Measurements from ENCODE around the gene NHS.

GRCh38 chrX:17370191-17370590 lies 4.8 kb upstream of the NHS start:
- TF ChIP-seq, protein P1, sequence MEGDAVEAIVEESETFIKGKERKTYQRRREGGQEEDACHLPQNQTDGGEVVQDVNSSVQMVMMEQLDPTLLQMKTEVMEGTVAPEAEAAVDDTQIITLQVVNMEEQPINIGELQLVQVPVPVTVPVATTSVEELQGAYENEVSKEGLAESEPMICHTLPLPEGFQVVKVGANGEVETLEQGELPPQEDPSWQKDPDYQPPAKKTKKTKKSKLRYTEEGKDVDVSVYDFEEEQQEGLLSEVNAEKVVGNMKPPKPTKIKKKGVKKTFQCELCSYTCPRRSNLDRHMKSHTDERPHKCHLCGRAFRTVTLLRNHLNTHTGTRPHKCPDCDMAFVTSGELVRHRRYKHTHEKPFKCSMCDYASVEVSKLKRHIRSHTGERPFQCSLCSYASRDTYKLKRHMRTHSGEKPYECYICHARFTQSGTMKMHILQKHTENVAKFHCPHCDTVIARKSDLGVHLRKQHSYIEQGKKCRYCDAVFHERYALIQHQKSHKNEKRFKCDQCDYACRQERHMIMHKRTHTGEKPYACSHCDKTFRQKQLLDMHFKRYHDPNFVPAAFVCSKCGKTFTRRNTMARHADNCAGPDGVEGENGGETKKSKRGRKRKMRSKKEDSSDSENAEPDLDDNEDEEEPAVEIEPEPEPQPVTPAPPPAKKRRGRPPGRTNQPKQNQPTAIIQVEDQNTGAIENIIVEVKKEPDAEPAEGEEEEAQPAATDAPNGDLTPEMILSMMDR (IDR thresholded peaks at IDR 0.05; ENCODE audit: low read length), result no peak
- TF ChIP-seq EZH2 (optimal IDR thresholded peaks at IDR 0.05; ENCODE audit: low read depth, low read length), result no peak
